ENCODE measurements around the gene TPT1.
"Not testable (repeated sequence)": the region's sequence is repeated elsewhere in the genome, so short reads cannot be mapped to it uniquely, and the experiment has no call there.

Gene TPT1

DNA sequence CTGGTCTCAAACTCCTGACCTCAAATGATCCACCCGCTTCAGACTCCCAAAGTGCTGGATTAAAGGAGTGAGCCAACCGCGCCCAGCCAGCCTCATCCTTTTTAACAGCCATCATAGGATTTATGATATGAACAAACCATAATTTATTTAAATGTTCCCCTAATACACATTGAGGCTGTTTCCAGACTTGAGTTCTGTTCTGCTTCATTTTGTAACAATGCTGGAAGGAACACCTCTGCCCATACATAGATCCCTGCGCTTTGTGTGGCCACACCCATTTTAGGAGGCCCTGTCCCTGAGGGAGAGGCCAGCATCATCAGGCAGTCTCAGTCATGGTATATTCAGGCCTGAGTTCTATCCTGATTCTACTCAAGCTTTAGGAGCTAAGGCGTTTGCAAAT, 35.9 kb downstream of the TPT1 start:
- DNase-seq (ENCODE audit: low read depth, low spot score) = no peak
- Histone ChIP-seq H3K36me3 (ENCODE audit: insufficient read depth, insufficient read length, low read length) (no peaks in the 10 kb centered on the region), H3K9ac (ENCODE audit: insufficient read length, low read depth) (no peak overlapping the region), H3K4me1 (ENCODE audit: insufficient read depth, insufficient read length) (peaks cover 7% of the 10 kb centered on the region), H3K27me3 (ENCODE audit: insufficient read depth, insufficient read length) (no peaks in the 10 kb centered on the region), H3K4me3 (ENCODE audit: insufficient read length, low read depth) (no peak overlapping the region), H3K9me3 (ENCODE audit: insufficient read depth, low read length) (no peaks in the 10 kb centered on the region)
- TF ChIP-seq ZNF274 (IDR thresholded peaks at IDR 0.05; ENCODE audit: low read depth, low read length) (no peak), SUZ12 (IDR thresholded peaks at IDR 0.05; ENCODE audit: extremely low read depth, insufficient read depth, insufficient read length) (no peak), YY1 (IDR thresholded peaks at IDR 0.05; ENCODE audit: insufficient read depth, insufficient read length) (no peak)

DNA sequence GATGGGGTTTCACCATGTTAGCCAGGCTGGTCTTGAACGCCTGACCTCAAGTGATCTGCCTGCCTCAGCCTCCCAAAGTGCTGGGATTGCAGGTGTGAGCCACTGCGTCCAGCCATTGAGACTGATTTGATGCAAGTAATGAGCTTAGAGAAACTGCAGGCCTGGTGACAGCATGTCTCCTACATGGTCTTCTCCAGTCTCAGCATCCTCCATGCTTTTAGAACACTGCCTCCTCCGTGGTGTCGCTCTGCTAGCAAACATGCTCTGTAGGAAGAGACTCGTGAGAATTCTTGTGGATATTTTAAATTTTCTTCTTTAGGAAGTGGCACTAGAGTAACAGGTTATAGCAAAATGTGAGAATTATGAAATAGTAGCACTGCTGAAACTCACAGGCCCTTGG, 37.1 kb downstream of the TPT1 start:
- H3K9me3 ChIP-seq (ENCODE audit: insufficient read depth, low read length) = no peaks in the 10 kb centered on the region
- no peak overlapping the region for H3K9ac ChIP-seq (ENCODE audit: insufficient read length, low read depth)
- no peaks in the 10 kb centered on the region for H3K27me3 ChIP-seq (ENCODE audit: insufficient read depth, insufficient read length)
- H3K36me3 ChIP-seq (ENCODE audit: insufficient read depth, insufficient read length, low read length) = no peaks in the 10 kb centered on the region
- TF ChIP-seq YY1 (IDR thresholded peaks at IDR 0.05; ENCODE audit: insufficient read depth, insufficient read length) (no peak), ZNF274 (IDR thresholded peaks at IDR 0.05; ENCODE audit: low read depth, low read length) (no peak), SUZ12 (IDR thresholded peaks at IDR 0.05; ENCODE audit: extremely low read depth, insufficient read depth, insufficient read length) (no peak)
- DNase-seq (ENCODE audit: low read depth, low spot score) = no peak
- peaks cover 9% of the 10 kb centered on the region for H3K4me1 ChIP-seq (ENCODE audit: insufficient read depth, insufficient read length)
- H3K4me3 ChIP-seq (ENCODE audit: insufficient read length, low read depth) = no peak overlapping the region

DNA sequence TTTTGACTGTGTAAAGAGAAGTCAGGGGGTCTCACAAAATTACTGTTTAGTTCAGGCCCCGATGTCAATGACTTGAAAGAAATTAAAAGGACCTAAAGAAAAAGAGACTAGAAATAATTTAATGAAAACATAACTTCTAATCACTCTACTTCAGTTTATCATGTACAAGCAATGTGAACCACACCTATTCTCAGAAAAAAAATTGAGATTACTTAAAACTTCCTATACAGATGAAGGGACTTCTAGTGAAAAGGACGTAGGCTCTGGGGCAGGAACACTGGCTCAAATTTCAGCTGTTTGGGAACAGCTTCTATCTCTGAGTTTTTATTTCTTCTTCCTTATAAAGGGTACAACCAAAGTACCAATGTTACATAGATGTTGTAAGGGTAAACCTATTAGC, 38.0 kb downstream of the TPT1 start:
- Histone ChIP-seq H3K27me3 (ENCODE audit: insufficient read depth, insufficient read length) (no peaks in the 10 kb centered on the region), H3K9ac (ENCODE audit: insufficient read length, low read depth) (no peak overlapping the region), H3K9me3 (ENCODE audit: insufficient read depth, low read length) (no peaks in the 10 kb centered on the region), H3K4me3 (ENCODE audit: insufficient read length, low read depth) (no peak overlapping the region), H3K36me3 (ENCODE audit: insufficient read depth, insufficient read length, low read length) (no peaks in the 10 kb centered on the region), H3K4me1 (ENCODE audit: insufficient read depth, insufficient read length) (peaks cover 6% of the 10 kb centered on the region)
- DNase-seq (ENCODE audit: low read depth, low spot score) = no peak
- TF ChIP-seq YY1 (IDR thresholded peaks at IDR 0.05; ENCODE audit: insufficient read depth, insufficient read length) (no peak), ZNF274 (IDR thresholded peaks at IDR 0.05; ENCODE audit: low read depth, low read length) (no peak), SUZ12 (IDR thresholded peaks at IDR 0.05; ENCODE audit: extremely low read depth, insufficient read depth, insufficient read length) (no peak)

DNA sequence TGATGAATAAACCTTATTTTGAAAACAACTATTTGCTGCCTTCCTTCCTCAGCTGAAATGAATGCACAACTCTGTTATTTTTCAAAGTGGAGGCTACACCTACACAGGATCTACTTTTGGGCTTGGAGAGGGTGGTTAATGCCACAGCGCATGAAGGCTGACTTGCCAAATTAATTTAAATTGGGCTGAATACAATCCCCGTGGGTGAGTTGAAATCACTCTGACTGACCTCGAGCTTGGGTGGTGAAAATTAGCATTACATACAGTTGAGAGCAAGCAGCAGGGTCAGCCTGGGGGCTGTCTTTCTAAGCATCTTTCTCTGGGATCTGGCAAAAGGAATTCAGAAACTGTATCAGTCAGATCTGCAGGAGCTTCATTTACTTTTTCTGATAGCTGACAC, 38.5 kb downstream of the TPT1 start:
- Histone ChIP-seq H3K36me3 (ENCODE audit: insufficient read depth, insufficient read length, low read length) (no peaks in the 10 kb centered on the region), H3K27me3 (ENCODE audit: insufficient read depth, insufficient read length) (no peaks in the 10 kb centered on the region), H3K4me3 (ENCODE audit: insufficient read length, low read depth) (no peak overlapping the region), H3K9ac (ENCODE audit: insufficient read length, low read depth) (no peak overlapping the region), H3K4me1 (ENCODE audit: insufficient read depth, insufficient read length) (peaks cover 6% of the 10 kb centered on the region), H3K9me3 (ENCODE audit: insufficient read depth, low read length) (no peaks in the 10 kb centered on the region)
- no peak for DNase-seq (ENCODE audit: low read depth, low spot score)
- TF ChIP-seq ZNF274 (IDR thresholded peaks at IDR 0.05; ENCODE audit: low read depth, low read length) (no peak), YY1 (IDR thresholded peaks at IDR 0.05; ENCODE audit: insufficient read depth, insufficient read length) (no peak), SUZ12 (IDR thresholded peaks at IDR 0.05; ENCODE audit: extremely low read depth, insufficient read depth, insufficient read length) (no peak)

DNA sequence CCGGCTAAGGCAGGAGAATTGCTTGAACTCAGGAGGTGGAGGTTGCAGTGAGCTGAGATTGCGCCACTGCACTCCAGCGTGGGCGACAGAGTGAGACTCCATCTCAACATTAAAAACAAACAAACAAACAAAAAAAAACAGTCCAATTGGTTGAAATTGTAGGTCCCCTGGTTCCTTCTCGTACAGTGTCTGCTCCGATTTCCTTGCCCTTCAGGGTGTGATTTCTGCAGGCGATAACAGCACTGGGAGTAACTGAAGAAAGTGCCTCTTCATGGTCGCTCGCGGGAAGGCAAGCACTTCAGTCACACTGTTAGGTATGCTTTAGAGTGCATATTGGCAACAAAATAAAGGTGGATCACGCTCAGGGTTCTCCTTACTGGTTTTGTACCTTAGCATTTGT, 39.7 kb downstream of the TPT1 start:
- H3K4me1 ChIP-seq (ENCODE audit: insufficient read depth, insufficient read length) = peaks cover 6% of the 10 kb centered on the region
- H3K36me3 ChIP-seq (ENCODE audit: insufficient read depth, insufficient read length, low read length) = no peaks in the 10 kb centered on the region
- H3K9ac ChIP-seq (ENCODE audit: insufficient read length, low read depth) = no peak overlapping the region
- H3K27me3 ChIP-seq (ENCODE audit: insufficient read depth, insufficient read length) = no peaks in the 10 kb centered on the region
- no peak overlapping the region for H3K4me3 ChIP-seq (ENCODE audit: insufficient read length, low read depth)
- TF ChIP-seq YY1 (IDR thresholded peaks at IDR 0.05; ENCODE audit: insufficient read depth, insufficient read length) (no peak), ZNF274 (IDR thresholded peaks at IDR 0.05; ENCODE audit: low read depth, low read length) (no peak), SUZ12 (IDR thresholded peaks at IDR 0.05; ENCODE audit: extremely low read depth, insufficient read depth, insufficient read length) (no peak)
- DNase-seq (ENCODE audit: low read depth, low spot score) = no peak
- no peaks in the 10 kb centered on the region for H3K9me3 ChIP-seq (ENCODE audit: insufficient read depth, low read length)

DNA sequence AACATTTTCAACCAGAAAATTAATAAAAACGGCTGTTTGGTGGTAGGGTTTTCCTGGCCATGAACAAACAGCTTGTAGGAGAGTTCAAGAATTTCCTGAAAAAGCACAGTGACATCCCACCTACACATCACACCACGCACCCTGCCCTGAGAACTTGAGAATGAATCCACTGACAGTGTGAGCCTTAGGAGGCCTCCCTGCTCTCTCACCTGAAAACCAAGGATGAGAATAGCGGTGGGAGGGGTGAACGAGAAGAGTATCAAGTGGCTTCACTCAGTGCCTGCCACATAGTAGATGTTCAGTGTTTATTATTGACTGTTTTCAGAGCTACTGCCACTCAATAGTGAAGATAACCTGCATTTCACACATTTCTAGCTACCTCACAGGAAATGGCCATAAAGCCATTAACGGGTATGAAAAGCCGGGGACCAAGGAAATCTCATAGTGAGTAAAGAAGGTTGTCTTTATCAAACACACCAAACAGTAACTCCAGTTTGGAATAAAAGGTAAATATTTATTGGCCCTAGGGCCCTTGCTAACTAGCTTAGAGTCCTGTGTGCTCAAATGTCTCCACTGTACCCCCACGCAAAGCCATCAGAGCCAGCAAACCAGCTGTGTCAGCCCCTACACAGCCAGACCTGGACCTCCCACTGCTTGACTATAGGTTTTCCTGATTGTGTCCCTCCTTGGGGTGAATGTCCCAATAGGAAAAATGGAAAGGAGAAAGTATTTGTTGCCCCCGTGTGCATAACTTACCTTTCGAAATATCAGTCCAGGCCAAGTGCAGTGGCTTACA, 40.6 kb downstream of the TPT1 start:
- Histone ChIP-seq H3K9me3 (ENCODE audit: insufficient read depth, low read length) (no peaks in the 10 kb centered on the region), H3K9ac (ENCODE audit: insufficient read length, low read depth) (no peak overlapping the region), H3K36me3 (ENCODE audit: insufficient read depth, insufficient read length, low read length) (no peaks in the 10 kb centered on the region), H3K4me3 (ENCODE audit: insufficient read length, low read depth) (no peak overlapping the region), H3K27me3 (ENCODE audit: insufficient read depth, insufficient read length) (no peaks in the 10 kb centered on the region), H3K4me1 (ENCODE audit: insufficient read depth, insufficient read length) (peaks cover 6% of the 10 kb centered on the region)
- DNase-seq (ENCODE audit: low read depth, low spot score) = no peak
- TF ChIP-seq SUZ12 (IDR thresholded peaks at IDR 0.05; ENCODE audit: extremely low read depth, insufficient read depth, insufficient read length) (no peak), ZNF274 (IDR thresholded peaks at IDR 0.05; ENCODE audit: low read depth, low read length) (no peak), YY1 (IDR thresholded peaks at IDR 0.05; ENCODE audit: insufficient read depth, insufficient read length) (no peak)

DNA sequence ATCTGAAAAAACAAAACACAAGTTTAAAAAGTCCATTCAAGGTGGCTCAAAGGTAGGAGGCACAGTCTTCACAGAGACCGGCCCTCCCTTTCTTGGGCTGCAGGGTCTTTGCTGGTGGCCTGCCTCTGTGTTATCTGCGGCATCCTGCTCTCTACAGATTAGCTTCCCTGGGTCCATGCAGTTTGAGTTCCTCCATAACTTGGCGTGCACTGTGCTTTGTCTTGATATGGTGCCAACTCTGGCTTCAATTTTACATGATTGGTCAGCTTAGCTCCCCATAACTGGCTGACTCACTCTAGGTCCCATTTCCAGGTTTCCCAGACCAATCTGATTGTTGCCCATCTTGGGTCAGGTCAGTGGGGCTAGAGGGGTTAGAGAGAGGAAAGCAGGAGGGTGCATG, 41.8 kb downstream of the TPT1 start:
- H3K9ac ChIP-seq (ENCODE audit: insufficient read length, low read depth) = no peak overlapping the region
- H3K27me3 ChIP-seq (ENCODE audit: insufficient read depth, insufficient read length) = no peaks in the 10 kb centered on the region
- H3K4me1 ChIP-seq (ENCODE audit: insufficient read depth, insufficient read length) = peaks cover 6% of the 10 kb centered on the region
- H3K36me3 ChIP-seq (ENCODE audit: insufficient read depth, insufficient read length, low read length) = no peaks in the 10 kb centered on the region
- no peaks in the 10 kb centered on the region for H3K9me3 ChIP-seq (ENCODE audit: insufficient read depth, low read length)
- no peak overlapping the region for H3K4me3 ChIP-seq (ENCODE audit: insufficient read length, low read depth)
- TF ChIP-seq YY1 (IDR thresholded peaks at IDR 0.05; ENCODE audit: insufficient read depth, insufficient read length) = no peak
- TF ChIP-seq ZNF274 (IDR thresholded peaks at IDR 0.05; ENCODE audit: low read depth, low read length) = no peak
- no peak for TF ChIP-seq SUZ12 (IDR thresholded peaks at IDR 0.05; ENCODE audit: extremely low read depth, insufficient read depth, insufficient read length)
- DNase-seq (ENCODE audit: low read depth, low spot score) = no peak

DNA sequence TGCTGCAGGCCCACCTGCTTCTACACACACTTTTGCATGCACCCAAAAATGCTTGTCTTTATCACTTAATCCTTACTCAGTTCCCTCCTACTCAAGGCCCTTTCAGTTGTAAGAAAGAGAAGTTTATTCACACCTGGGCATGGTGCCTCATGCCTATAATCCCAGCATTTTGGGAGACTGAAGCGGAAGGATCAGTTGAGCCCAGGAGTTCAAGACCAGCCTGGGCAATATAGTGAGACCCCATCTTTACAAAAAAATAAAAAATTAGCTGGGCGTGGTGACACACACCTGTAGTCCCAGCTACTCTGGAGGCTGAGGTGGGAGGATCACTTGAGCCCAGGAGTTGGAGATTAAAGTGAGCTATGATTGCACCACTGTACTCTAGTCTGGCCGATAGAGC, 42.4 kb downstream of the TPT1 start:
- H3K4me1 ChIP-seq (ENCODE audit: insufficient read depth, insufficient read length); H3K27me3 ChIP-seq (ENCODE audit: insufficient read depth, insufficient read length); H3K36me3 ChIP-seq (ENCODE audit: insufficient read depth, insufficient read length, low read length); H3K4me3 ChIP-seq (ENCODE audit: insufficient read length, low read depth); DNase-seq (ENCODE audit: low read depth, low spot score); H3K9me3 ChIP-seq (ENCODE audit: insufficient read depth, low read length); H3K9ac ChIP-seq (ENCODE audit: insufficient read length, low read depth): not testable (repeated sequence)

Measured in NT2/D1 (cell line).